H9 (cell line): ENCODE measurements around the gene ADAMTS18. TPM values are rescaled to one million over a fixed set of nuclear protein-coding genes. Genes with fewer than 3 reads are reported as not detected.
A peak's percentile ranks its signal among the peaks of the same experiment; 100 is the strongest.

ENCODE experiments used
- DNase-seq: peaks from one replicate; pipeline ENCODE4 v3.0.0-alpha.2; 2017
- H2AFZ ChIP-seq: one replicate; pipeline ENCODE4 v1.6.1; 2013; ENCODE audit warnings: mild to moderate bottlenecking, low read length, control low read depth, moderate library complexity
- H2AK5ac ChIP-seq: 2 replicates; pipeline ENCODE4 v1.6.1; 2013; ENCODE audit warnings: low read length, control low read depth, mixed read lengths; ENCODE audit not compliant: insufficient read length
- H2BK120ac ChIP-seq: one replicate; pipeline ENCODE4 v1.6.1; 2013; ENCODE audit warnings: low read depth, mild to moderate bottlenecking, low read length, control low read depth, inconsistent platforms; ENCODE audit not compliant: poor library complexity, severe bottlenecking
- H2BK12ac ChIP-seq: 2 replicates; pipeline ENCODE4 v1.6.1; 2013; ENCODE audit warnings: low read length, control low read depth, mixed read lengths, low read depth; ENCODE audit not compliant: insufficient read length
- H2BK15ac ChIP-seq: 2 replicates; pipeline ENCODE4 v1.6.1; 2013; ENCODE audit warnings: low read depth, low read length, control low read depth
- H2BK20ac ChIP-seq: one replicate; pipeline ENCODE4 v1.6.1; 2013; ENCODE audit warnings: low read depth, mild to moderate bottlenecking, low read length, control low read depth, inconsistent platforms; ENCODE audit not compliant: poor library complexity, severe bottlenecking
- H2BK5ac ChIP-seq: 2 replicates; pipeline ENCODE4 v1.6.1; 2013; ENCODE audit warnings: low read length, control low read depth, mixed read lengths; ENCODE audit not compliant: insufficient read length
- H3K14ac ChIP-seq: 2 replicates; pipeline ENCODE4 v1.6.1; 2013; ENCODE audit warnings: low read length, control low read depth; ENCODE audit not compliant: insufficient read depth
- H3K18ac ChIP-seq: 2 replicates; pipeline ENCODE4 v1.6.1; 2013; ENCODE audit warnings: low read depth, mild to moderate bottlenecking, mixed read lengths, low read length, control low read depth; ENCODE audit not compliant: insufficient read length
- H3K23ac ChIP-seq: 2 replicates; pipeline ENCODE4 v1.6.1; 2013; ENCODE audit warnings: low read length, control low read depth, mixed read lengths, low read depth; ENCODE audit not compliant: insufficient read length
- H3K23me2 ChIP-seq: 2 replicates; pipeline ENCODE4 v1.6.1; 2013; ENCODE audit warnings: low read depth, mild to moderate bottlenecking, mixed read lengths, low read length, control low read depth; ENCODE audit not compliant: insufficient read length, poor library complexity, severe bottlenecking
- H3K27ac ChIP-seq: 2 replicates; pipeline ENCODE4 v1.5.1; 2013; ENCODE audit warnings: low read length, control low read depth, mixed read lengths, low read depth; ENCODE audit not compliant: insufficient read length
- H3K27me3 ChIP-seq: 2 replicates; pipeline ENCODE4 v1.6.1; 2013; ENCODE audit warnings: low read length, control low read depth, inconsistent platforms; ENCODE audit not compliant: insufficient read depth
- H3K4ac ChIP-seq: 2 replicates; pipeline ENCODE4 v1.6.1; 2013; ENCODE audit warnings: low read depth, mild to moderate bottlenecking, control low read depth, inconsistent platforms, low read length, moderate library complexity
- H3K4me1 ChIP-seq: 2 replicates; pipeline ENCODE4 v1.6.1; 2013; ENCODE audit warnings: low read length, control low read depth, inconsistent platforms; ENCODE audit not compliant: insufficient read depth
- H3K4me2 ChIP-seq: 2 replicates; pipeline ENCODE4 v1.6.1; 2013; ENCODE audit warnings: low read length, control low read depth, mixed read lengths; ENCODE audit not compliant: insufficient read length, insufficient read depth
- H3K56ac ChIP-seq: 2 replicates; pipeline ENCODE4 v1.6.1; 2013; ENCODE audit warnings: low read depth, mild to moderate bottlenecking, mixed read lengths, low read length, control low read depth; ENCODE audit not compliant: insufficient read length
- H3K79me1 ChIP-seq: 2 replicates; pipeline ENCODE4 v1.6.1; 2013; ENCODE audit warnings: low read depth, mild to moderate bottlenecking, moderate library complexity, low read length, control low read depth, inconsistent platforms; ENCODE audit not compliant: insufficient read depth, poor library complexity, severe bottlenecking
- H3K79me2 ChIP-seq: 2 replicates; pipeline ENCODE4 v1.6.1; 2013; ENCODE audit warnings: low read length, control low read depth, inconsistent platforms; ENCODE audit not compliant: insufficient read depth
- H3K9ac ChIP-seq: 2 replicates; pipeline ENCODE4 v1.6.1; 2013; ENCODE audit warnings: low read length, control low read depth, mixed read lengths; ENCODE audit not compliant: insufficient read length; ENCODE audit errors: extremely low read depth
- H3K9me3 ChIP-seq: one replicate; pipeline ENCODE4 v1.6.1; 2013; ENCODE audit warnings: low read depth, low read length, inconsistent platforms; ENCODE audit not compliant: control insufficient read depth
- H3T11ph ChIP-seq: one replicate; pipeline ENCODE4 v1.6.1; 2013; ENCODE audit warnings: mild to moderate bottlenecking, low read length, control low read depth, inconsistent platforms
- H4K20me1 ChIP-seq: one replicate; pipeline ENCODE4 v1.6.1; 2013; ENCODE audit not compliant: control insufficient read depth, insufficient read length, insufficient read depth
- H4K5ac ChIP-seq: 2 replicates; pipeline ENCODE4 v1.6.1; 2013; ENCODE audit warnings: low read depth, mild to moderate bottlenecking, mixed read lengths, low read length, control low read depth; ENCODE audit not compliant: insufficient read length
- H4K8ac ChIP-seq: replicated peaks from 2 replicates; pipeline ENCODE4 v1.6.1; 2013; ENCODE audit warnings: low read length, control low read depth, mixed read lengths, low read depth; ENCODE audit not compliant: insufficient read length
- H4K91ac ChIP-seq: 2 replicates; pipeline ENCODE4 v1.6.1; 2013; ENCODE audit warnings: low read depth, mild to moderate bottlenecking, moderate library complexity, mixed read lengths, low read length, control low read depth; ENCODE audit not compliant: insufficient read length
- H3K27ac Mint-ChIP-seq, 3 experiments: 2 replicates in 2 of 3; 3 replicates in 1 of 3; pipeline ENCODE4 v1.8.0; 2020 to 2021; ENCODE audit warnings: mixed read lengths in 3 of 3, mild to moderate bottlenecking in 1 of 3, moderate library complexity in 1 of 3
- H3K27me3 Mint-ChIP-seq: 2 replicates; pipeline ENCODE4 v1.8.0; 2021; ENCODE audit warnings: low read depth, mild to moderate bottlenecking, moderate library complexity, mixed read lengths
- H3K36me3 Mint-ChIP-seq, 3 experiments: 2 replicates in 2 of 3; 3 replicates in 1 of 3; pipeline ENCODE4 v1.8.0; 2020 to 2021; ENCODE audit warnings: low read depth in 3 of 3, mixed read lengths in 3 of 3; ENCODE audit not compliant: insufficient read depth in 1 of 3
- H3K4me1 Mint-ChIP-seq, 2 experiments: 2 replicates each; pipeline ENCODE4 v1.8.0; 2020; ENCODE audit warnings: mixed read lengths in 2 of 2
- H3K4me3 Mint-ChIP-seq, 2 experiments: 2 replicates in 1 of 2; 3 replicates in 1 of 2; pipeline ENCODE4 v1.8.0; 2020 to 2021; ENCODE audit warnings: mild to moderate bottlenecking in 2 of 2, mixed read lengths in 2 of 2, moderate library complexity in 1 of 2
- H3K9me3 Mint-ChIP-seq, 2 experiments: 2 replicates in 1 of 2; 3 replicates in 1 of 2; pipeline ENCODE4 v1.8.0; 2020; ENCODE audit warnings: mild to moderate bottlenecking in 2 of 2, mixed read lengths in 2 of 2, moderate library complexity in 1 of 2
- CTCF ChIP-seq: fragments of 200-600 bp; sonication (generic); conservative IDR thresholded peaks from 3 replicates; pipeline ENCODE4 v1.8.0; 2021; ENCODE audit warnings: antibody characterized with exemption, mild to moderate bottlenecking
- WGBS: extraction: QIAGEN DNeasy Blood & Tissue Kit; methylation state at CpG from one replicate; pipeline ENCODE4 v1.1.7; 2013; ENCODE audit warnings: missing lambda C conversion rate, low lambda C conversion rate, mixed read lengths; ENCODE audit not compliant: insufficient read length; ENCODE audit errors: extremely low coverage; 5-methylcytosine and 5-hydroxymethylcytosine counted together
- total RNA-seq: library from RNA; stranded (reverse); gene quantifications from 2 replicates; pipeline ENCODE4 v1.2.1, GENCODE V29; 2021

The ADAMTS18 gene
- total RNA-seq, 1 experiment from 2014 or later, result 0.07 TPM

- Histone ChIP-seq H2BK15ac (no peak overlapping the region), H2BK5ac (no peak overlapping the region), H2BK12ac (no peak overlapping the region), H4K20me1 (no peaks in the 10 kb centered on the region), H3K9me3 (no peaks in the 10 kb centered on the region), H3K4ac (no peak overlapping the region), H3K23ac (no peak overlapping the region), H3K27me3 (no peaks in the 10 kb centered on the region), H2BK20ac (no peak overlapping the region), H3K4me2 (no peak overlapping the region), H2BK120ac (no peak overlapping the region), H3K9ac (no peak overlapping the region), H4K91ac (no peak overlapping the region), H3K79me2 (no peaks in the 10 kb centered on the region), H2AK5ac (no peak overlapping the region), H3K56ac (no peak overlapping the region), H3K23me2 (no peaks in the 10 kb centered on the region), H3K4me1 (no peaks in the 10 kb centered on the region; the same call in 1 of the 2 replicates), H3K79me1 (no peaks in the 10 kb centered on the region), H4K5ac (no peak overlapping the region), H2AFZ (no peak overlapping the region), H4K8ac (no peak overlapping the region), H3T11ph (no peak overlapping the region), H3K18ac (no peak overlapping the region), H3K14ac (no peak overlapping the region), H3K27ac (no peak overlapping the region)
- no peak for TF ChIP-seq CTCF
- DNase-seq, result no peak
- Mint-ChIP-seq H3K4me3 (no peak overlapping the region), H3K36me3 (no peaks in the 10 kb centered on the region), H3K27me3 (peaks cover 9% of the 10 kb centered on the region), H3K27ac (peak overlapping the region in 2 of 3 experiments; percentile 2 to 49; a peak in 2 of 7 replicates), H3K4me1 (peaks cover 13 to 19% of the 10 kb centered on the region in 2 experiments), H3K9me3 (no peaks in the 10 kb centered on the region)
- WGBS, result no CpG with 5 or more reads among the region's 3 CpGs
Observed at GRCh38 chr16:77462894-77463293, 28.1 kb upstream of the ADAMTS18 start.
